T-helper 22 cell (primary cell): ENCODE results near the gene MKS1.

ENCODE experiments used
- DNase-seq: peaks from one replicate; pipeline ENCODE4 v3.0.0-alpha.2; 2020; ENCODE audit warnings: low read depth

The MKS1 gene

GRCh38 chr17:58161566-58161965 lies 57.5 kb downstream of the MKS1 start:
- DNase-seq, result no peak

- DNase-seq, result no peak
Measured at GRCh38 chr17:58158181-58158580, 60.9 kb downstream of the MKS1 start.

GRCh38 chr17:58156839-58157803 lies 61.9 kb downstream of the MKS1 start:
- DNase-seq, result peak; percentile 38
